Astrocyte of the spinal cord (primary cell): Measurements from ENCODE around the gene CDK13.
A peak's percentile ranks its signal among the peaks of the same experiment; 100 is the strongest.
"Not testable (repeated sequence)": the region's sequence is repeated elsewhere in the genome, so short reads cannot be mapped to it uniquely, and the experiment has no call there.

Experiments used
- DNase-seq: peaks from one replicate; pipeline ENCODE4 v3.0.0; 2011; ENCODE audit warnings: low read depth, low spot score
- H3K4me3 ChIP-seq: 2 replicates; pipeline ENCODE4 v1.5.1; 2011; ENCODE audit warnings: low read depth, mild to moderate bottlenecking, low read length, moderate library complexity
- in situ Hi-C: cut with HindIII; loops from 2 replicates; pipeline ENCODE4 v1.10.0; 2017; ENCODE audit warnings: low sequenced_read_pairs
- TF ChIP-seq, protein P1 (sequence below): IDR thresholded peaks from 2 replicates; pipeline ENCODE4 v1.5.1; 2012; ENCODE audit warnings: low read depth, mild to moderate bottlenecking, low read length, inconsistent platforms

Gene CDK13

GRCh38 chr7:40137563-40137962 is 187.5 kb downstream of the CDK13 start:
- TF ChIP-seq, protein P1, sequence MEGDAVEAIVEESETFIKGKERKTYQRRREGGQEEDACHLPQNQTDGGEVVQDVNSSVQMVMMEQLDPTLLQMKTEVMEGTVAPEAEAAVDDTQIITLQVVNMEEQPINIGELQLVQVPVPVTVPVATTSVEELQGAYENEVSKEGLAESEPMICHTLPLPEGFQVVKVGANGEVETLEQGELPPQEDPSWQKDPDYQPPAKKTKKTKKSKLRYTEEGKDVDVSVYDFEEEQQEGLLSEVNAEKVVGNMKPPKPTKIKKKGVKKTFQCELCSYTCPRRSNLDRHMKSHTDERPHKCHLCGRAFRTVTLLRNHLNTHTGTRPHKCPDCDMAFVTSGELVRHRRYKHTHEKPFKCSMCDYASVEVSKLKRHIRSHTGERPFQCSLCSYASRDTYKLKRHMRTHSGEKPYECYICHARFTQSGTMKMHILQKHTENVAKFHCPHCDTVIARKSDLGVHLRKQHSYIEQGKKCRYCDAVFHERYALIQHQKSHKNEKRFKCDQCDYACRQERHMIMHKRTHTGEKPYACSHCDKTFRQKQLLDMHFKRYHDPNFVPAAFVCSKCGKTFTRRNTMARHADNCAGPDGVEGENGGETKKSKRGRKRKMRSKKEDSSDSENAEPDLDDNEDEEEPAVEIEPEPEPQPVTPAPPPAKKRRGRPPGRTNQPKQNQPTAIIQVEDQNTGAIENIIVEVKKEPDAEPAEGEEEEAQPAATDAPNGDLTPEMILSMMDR, result no peak
- DNase-seq, result no peak
- no peak overlapping the region for H3K4me3 ChIP-seq
- in situ Hi-C loops, result no loop called here

- TF ChIP-seq, protein P1, result no peak
- no peak overlapping the region for H3K4me3 ChIP-seq
- DNase-seq, result no peak
- in situ Hi-C loops, result no loop called here
These were observed 188.9 kb downstream of the CDK13 start for GRCh38 chr7:40138973-40139372.

- DNase-seq, in situ Hi-C loops, H3K4me3 ChIP-seq: not testable (repeated sequence)
These were observed 189.8 kb downstream of the CDK13 start for GRCh38 chr7:40139891-40140290.

DNA sequence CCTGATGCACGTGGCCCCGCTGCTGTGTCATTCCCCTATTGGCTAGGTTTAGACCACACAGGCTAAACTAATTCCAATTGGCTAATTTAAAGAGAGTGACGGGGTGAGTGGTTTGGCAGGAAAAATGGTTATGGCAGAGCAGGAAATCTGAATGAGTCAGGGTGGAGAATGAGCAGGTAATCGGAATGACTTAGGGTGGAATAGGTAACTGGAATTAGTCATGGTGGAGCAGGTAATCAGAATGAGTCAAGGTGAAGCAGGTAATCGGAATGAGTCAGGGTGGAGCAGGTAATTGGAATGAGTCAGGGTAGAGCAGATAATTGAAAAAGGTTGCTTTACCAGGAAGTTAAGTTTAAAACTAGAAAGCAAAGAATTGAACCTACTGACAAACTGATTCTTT is 191.9 kb downstream of the CDK13 start:
- H3K4me3 ChIP-seq, DNase-seq, in situ Hi-C loops: not testable (repeated sequence)

GRCh38 chr7:40145596-40146130 is 195.6 kb downstream of the CDK13 start:
- in situ Hi-C loops, H3K4me3 ChIP-seq, DNase-seq: not testable (repeated sequence)

- in situ Hi-C loops, result no loop called here
- peak; percentile 24 for DNase-seq
- TF ChIP-seq, protein P1, result peak; percentile 7
- no peak overlapping the region for H3K4me3 ChIP-seq
These were observed 197.6 kb downstream of the CDK13 start for GRCh38 chr7:40147371-40148246.

DNA sequence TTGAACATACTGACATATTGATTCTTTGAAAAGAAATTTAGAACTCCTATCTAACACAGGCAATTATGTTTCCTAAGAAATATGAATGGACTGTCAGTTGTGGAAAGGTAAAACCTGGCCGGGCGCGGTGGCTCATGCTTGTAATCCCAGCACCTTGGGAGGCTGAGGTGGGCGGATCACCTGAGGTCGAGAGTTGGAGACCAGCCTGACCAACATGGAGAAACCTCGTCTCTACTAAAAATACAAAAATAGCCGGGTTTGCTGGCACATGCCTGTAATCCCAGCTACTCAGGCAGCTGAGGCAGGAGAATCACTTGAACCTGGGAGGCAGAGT is 198.2 kb downstream of the CDK13 start:
- H3K4me3 ChIP-seq, in situ Hi-C loops, DNase-seq: not testable (repeated sequence)

GRCh38 chr7:40148671-40149070 is 198.6 kb downstream of the CDK13 start:
- TF ChIP-seq, protein P1, result no peak
- no peak for DNase-seq
- in situ Hi-C loops, result no loop called here
- no peak overlapping the region for H3K4me3 ChIP-seq
